Vagina (tissue), 2 donors: ENCODE measurements around the gene SCFD2. TPM values are rescaled to one million over a fixed set of nuclear protein-coding genes. Genes with fewer than 3 reads are reported as not detected.

Experiments
- DNase-seq, 2 donors: peaks; one replicate each; pipeline ENCODE4 v3.0.0-alpha.2; 2017; ENCODE audit errors: extremely low spot score in 2 of 2
- H3K27ac ChIP-seq: fragments of 200-600 bp; sonication (generic); one replicate; pipeline ENCODE4 v1.5.1; 2019
- H3K27me3 ChIP-seq: fragments of 200-600 bp; sonication (generic); one replicate; pipeline ENCODE4 v1.5.1; 2019
- H3K36me3 ChIP-seq, 2 donors: fragments of 200-600 bp; sonication (generic); one replicate each; pipeline ENCODE4 v1.5.1; 2017 to 2019
- H3K4me1 ChIP-seq: fragments of 200-600 bp; sonication (generic); one replicate; pipeline ENCODE4 v1.5.1; 2019
- H3K4me3 ChIP-seq, 2 donors: fragments of 200-600 bp; sonication (generic); 1 replicate in 1 of 2; 2 replicates in 1 of 2; pipeline ENCODE4 v1.5.1; 2016 to 2019
- H3K9me3 ChIP-seq: fragments of 200-600 bp; sonication (generic); one replicate; pipeline ENCODE4 v1.5.1; 2019
- CTCF ChIP-seq, 3 experiments: fragments of 450-650 bp in 2 of 3; fragments of 200-600 bp in 1 of 3; sonication (generic) in 1 of 3; IDR thresholded peaks; one replicate each; pipeline ENCODE4 v1.5.1; 2017 to 2019; ENCODE audit warnings: antibody characterized with exemption in 3 of 3, mild to moderate bottlenecking in 2 of 3, moderate library complexity in 2 of 3
- POLR2A ChIP-seq, 2 donors: fragments of 450-650 bp; IDR thresholded peaks; one replicate each; pipeline ENCODE4 v1.6.1; 2017; ENCODE audit warnings: antibody characterized with exemption in 2 of 2, mild to moderate bottlenecking in 2 of 2, moderate library complexity in 2 of 2
- POLR2AphosphoS5 ChIP-seq, 2 donors: sonication (generic); formaldehyde crosslinking; IDR thresholded peaks; one replicate each; pipeline ENCODE4 v1.9.0; 2017; ENCODE audit warnings: antibody characterized with exemption in 2 of 2, mild to moderate bottlenecking in 2 of 2, low read depth in 1 of 2; ENCODE audit not compliant: insufficient read depth in 1 of 2
- intact Hi-C: fragments of 100-400 bp; cut with DNase I; formaldehyde crosslinking; loops from one replicate; pipeline ENCODE4 v1.15.1; 2023
- total RNA-seq: library from RNA; depleted of rRNA; stranded (reverse); fragments of >200 nt; gene quantifications from one replicate; pipeline ENCODE4 v1.2.3, GENCODE V29; 2016

The SCFD2 gene
- total RNA-seq, 1 donor from 2014 or later = 33.1 TPM

GRCh38 chr4:53376900-53377299, 11.0 kb upstream of the SCFD2 start:
- no peak for DNase-seq
- TF ChIP-seq CTCF (IDR thresholded peaks at IDR 0.05) (no peak), POLR2AphosphoS5 (IDR thresholded peaks at IDR 0.05; ENCODE audit: insufficient read depth in 1 of 2, low read depth in 1 of 2) (no peak), POLR2A (IDR thresholded peaks at IDR 0.05) (no peak)
- no peaks in the 10 kb centered on the region for H3K36me3 ChIP-seq
- peak overlapping the region; percentile 86 for H3K27ac ChIP-seq
- peak overlapping the region; percentile 80 to 93 for H3K4me3 ChIP-seq
- no peaks in the 10 kb centered on the region for H3K27me3 ChIP-seq
- peaks cover 23% of the 10 kb centered on the region for H3K4me1 ChIP-seq
- intact Hi-C loops = loop anchor here (10.0 kb wide), 1 partner anchor 858 kb away; no protein-coding TSS in a partner anchor
- H3K9me3 ChIP-seq = no peaks in the 10 kb centered on the region

GRCh38 chr4:53374777-53375258, 9.0 kb upstream of the SCFD2 start:
- TF ChIP-seq CTCF (IDR thresholded peaks at IDR 0.05) (no peak), POLR2AphosphoS5 (IDR thresholded peaks at IDR 0.05; ENCODE audit: insufficient read depth in 1 of 2, low read depth in 1 of 2) (no peak), POLR2A (IDR thresholded peaks at IDR 0.05) (no peak)
- Histone ChIP-seq H3K27me3 (no peaks in the 10 kb centered on the region), H3K4me1 (peaks cover 22% of the 10 kb centered on the region), H3K36me3 (no peaks in the 10 kb centered on the region), H3K27ac (no peak overlapping the region), H3K4me3 (no peak overlapping the region), H3K9me3 (no peaks in the 10 kb centered on the region)
- intact Hi-C loops = loop anchor here (10.0 kb wide), 1 partner anchor 860 kb away; no protein-coding TSS in a partner anchor
- no peak for DNase-seq

GRCh38 chr4:53371843-53372521, 6.1 kb upstream of the SCFD2 start:
- Histone ChIP-seq H3K9me3 (no peaks in the 10 kb centered on the region), H3K4me3 (no peak overlapping the region), H3K27ac (no peak overlapping the region), H3K4me1 (peaks cover 3% of the 10 kb centered on the region), H3K36me3 (no peaks in the 10 kb centered on the region), H3K27me3 (no peaks in the 10 kb centered on the region)
- intact Hi-C loops = loop anchor here (10.0 kb wide), 1 partner anchor 863 kb away; no protein-coding TSS in a partner anchor
- TF ChIP-seq CTCF (IDR thresholded peaks at IDR 0.05) (no peak), POLR2A (IDR thresholded peaks at IDR 0.05) (no peak), POLR2AphosphoS5 (IDR thresholded peaks at IDR 0.05; ENCODE audit: insufficient read depth in 1 of 2, low read depth in 1 of 2) (no peak)
- no peak for DNase-seq

- H3K27ac ChIP-seq = no peak overlapping the region
- H3K4me3 ChIP-seq = no peak overlapping the region
- DNase-seq = no peak
- intact Hi-C loops = loop anchor here (10.0 kb wide), 1 partner anchor 864 kb away; no protein-coding TSS in a partner anchor
- H3K4me1 ChIP-seq = peaks cover 6% of the 10 kb centered on the region
- TF ChIP-seq POLR2AphosphoS5 (IDR thresholded peaks at IDR 0.05; ENCODE audit: insufficient read depth in 1 of 2, low read depth in 1 of 2) = no peak
- no peak for TF ChIP-seq POLR2A (IDR thresholded peaks at IDR 0.05)
- TF ChIP-seq CTCF (IDR thresholded peaks at IDR 0.05) = no peak
- H3K27me3 ChIP-seq = no peaks in the 10 kb centered on the region
- no peaks in the 10 kb centered on the region for H3K9me3 ChIP-seq
- H3K36me3 ChIP-seq = no peaks in the 10 kb centered on the region
Measured at GRCh38 chr4:53371049-53371448, 5.2 kb upstream of the SCFD2 start.

GRCh38 chr4:53367721-53368120, 1.9 kb upstream of the SCFD2 start:
- H3K4me3 ChIP-seq = no peak overlapping the region
- no peak for DNase-seq
- no peaks in the 10 kb centered on the region for H3K9me3 ChIP-seq
- no peaks in the 10 kb centered on the region for H3K36me3 ChIP-seq
- H3K27ac ChIP-seq = no peak overlapping the region
- no peaks in the 10 kb centered on the region for H3K27me3 ChIP-seq
- intact Hi-C loops = no loop called here
- no peak for TF ChIP-seq POLR2AphosphoS5 (IDR thresholded peaks at IDR 0.05; ENCODE audit: insufficient read depth in 1 of 2, low read depth in 1 of 2)
- TF ChIP-seq CTCF (IDR thresholded peaks at IDR 0.05) = no peak
- no peak for TF ChIP-seq POLR2A (IDR thresholded peaks at IDR 0.05)
- H3K4me1 ChIP-seq = peaks cover 36% of the 10 kb centered on the region
